Measurements from ENCODE around the gene PXMP4. TPM values are rescaled to one million over a fixed set of nuclear protein-coding genes. Genes with fewer than 3 reads are reported as not detected.

The PXMP4 gene
- total and polyA plus RNA-seq, 9 of the 15 experiments (the other 6 are each of a cell fraction or from before 2014, with no cell fraction given) = 4.8 to 29.1 (median 6.8) TPM

DNA sequence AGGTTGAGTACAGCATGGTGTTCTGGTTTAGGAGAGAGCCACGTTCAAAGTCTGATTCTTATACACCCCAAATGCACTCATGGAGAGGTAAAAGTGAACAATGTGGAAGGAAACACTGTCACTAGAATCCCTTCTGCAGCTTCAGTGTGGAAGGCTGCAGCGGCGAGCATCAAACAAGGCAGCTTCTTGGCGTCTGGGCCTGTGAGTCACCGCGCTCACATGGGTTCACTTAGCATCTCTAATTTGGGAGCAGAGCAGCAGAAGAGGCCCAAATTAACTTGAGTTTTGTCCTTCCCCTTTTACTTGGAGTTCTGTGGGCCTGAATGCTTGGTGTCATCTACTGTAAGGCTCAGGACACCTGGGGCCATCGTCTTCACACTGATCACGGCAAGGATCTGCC is 23.0 kb downstream of the PXMP4 start:
- Histone ChIP-seq H2AFZ (ENCODE audit: low read depth, low read length) (no peak overlapping the region; the same call in 1 of the 2 replicates), H3K79me2 (ENCODE audit: control insufficient read depth, insufficient read depth, low read length) (no peaks in the 10 kb centered on the region), H3K27ac (ENCODE audit: extremely low read depth, low read depth, low read length) (no peak overlapping the region), H3K4me3 (no peak overlapping the region), H3K9me3 (replicated peaks; ENCODE audit: control insufficient read depth, insufficient read depth, low read depth, low read length) (no peaks in the 10 kb centered on the region), H3K4me1 (replicated peaks in 1 of 2; ENCODE audit: control insufficient read depth in 2 of 2, insufficient read depth in 2 of 2, low read length in 2 of 2) (peaks cover 2 to 4% of the 10 kb centered on the region in 2 experiments; a peak in 3 of 5 replicates), H3K36me3 (ENCODE audit: control insufficient read depth, insufficient read depth, low read length) (no peaks in the 10 kb centered on the region), H3K4me2 (ENCODE audit: insufficient read depth, low read length) (no peak overlapping the region), H3K9me1 (ENCODE audit: control insufficient read depth, insufficient read depth, low read length) (no peaks in the 10 kb centered on the region), H3K27me3 (ENCODE audit: control insufficient read depth in 2 of 2, insufficient read depth in 2 of 2, low read length in 2 of 2) (no peaks in the 10 kb centered on the region), H4K20me1 (replicated peaks; ENCODE audit: control insufficient read depth, insufficient read depth, low read length) (no peaks in the 10 kb centered on the region), H3K9ac (ENCODE audit: insufficient read depth in 1 of 2, low read depth in 2 of 2, low read length in 2 of 2) (no peak overlapping the region)
- POLR2A ChIA-PET = interaction anchor here (0.6 to 0.9 kb wide), 2 partner anchors 17 to 22 kb away, joined by 3 read pairs; no protein-coding TSS in a partner anchor
- peak; percentile 27; the same call in 1 of the 3 replicates for ATAC-seq
- WGBS (ENCODE audit: insufficient coverage, low coverage, missing lambda C conversion rate) = 42% methylated on average over 8 of the region's 8 CpGs
- CTCF ChIA-PET (ENCODE audit: low intra/inter-chr PET ratio) = no interaction called here
- intact Hi-C loops (cut with micrococcal nuclease) (no loop called here), in situ Hi-C loops (cut with MboI) (no loop called here)
- DNase-seq (ENCODE audit: extremely low read depth in 1 of 4, low spot score in 3 of 4) = no peak
- TF ChIP-seq ZNF184 (CRISPR knock-in tag; IDR thresholded peaks at IDR 0.05) (no peak), TBP (optimal IDR thresholded peaks at IDR 0.05; ENCODE audit: low read depth, low read length) (no peak), GTF2E2 (tag; IDR thresholded peaks at IDR 0.05) (no peak), CBFA2T3 (IDR thresholded peaks at IDR 0.05) (no peak), SMAD1 (IDR thresholded peaks at IDR 0.05; ENCODE audit: low read depth, low read length, partially characterized antibody) (no peak), CHD1 (IDR thresholded peaks at IDR 0.05; ENCODE audit: low read length) (no peak), MEF2D (tag; conservative IDR thresholded peaks at IDR 0.05; ENCODE audit: low read depth) (no peak), ZZZ3 (IDR thresholded peaks at IDR 0.05) (no peak), TGIF2 (CRISPR knock-in tag; IDR thresholded peaks at IDR 0.05) (no peak), SRSF1 (IDR thresholded peaks at IDR 0.05; ENCODE audit: low read depth, low read length) (no peak), ZFPM2 (CRISPR knock-in tag; IDR thresholded peaks at IDR 0.05) (no peak), RFX1 (IDR thresholded peaks at IDR 0.05) (no peak), TEAD1 (CRISPR knock-in tag; IDR thresholded peaks at IDR 0.05) (no peak)
- TF ChIP-seq, protein P1, sequence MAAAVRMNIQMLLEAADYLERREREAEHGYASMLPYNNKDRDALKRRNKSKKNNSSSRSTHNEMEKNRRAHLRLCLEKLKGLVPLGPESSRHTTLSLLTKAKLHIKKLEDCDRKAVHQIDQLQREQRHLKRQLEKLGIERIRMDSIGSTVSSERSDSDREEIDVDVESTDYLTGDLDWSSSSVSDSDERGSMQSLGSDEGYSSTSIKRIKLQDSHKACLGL (CRISPR knock-in tag; IDR thresholded peaks at IDR 0.05; ENCODE audit: borderline replicate concordance, poor library complexity, severe bottlenecking) = no peak
- TF ChIP-seq, protein P2, sequence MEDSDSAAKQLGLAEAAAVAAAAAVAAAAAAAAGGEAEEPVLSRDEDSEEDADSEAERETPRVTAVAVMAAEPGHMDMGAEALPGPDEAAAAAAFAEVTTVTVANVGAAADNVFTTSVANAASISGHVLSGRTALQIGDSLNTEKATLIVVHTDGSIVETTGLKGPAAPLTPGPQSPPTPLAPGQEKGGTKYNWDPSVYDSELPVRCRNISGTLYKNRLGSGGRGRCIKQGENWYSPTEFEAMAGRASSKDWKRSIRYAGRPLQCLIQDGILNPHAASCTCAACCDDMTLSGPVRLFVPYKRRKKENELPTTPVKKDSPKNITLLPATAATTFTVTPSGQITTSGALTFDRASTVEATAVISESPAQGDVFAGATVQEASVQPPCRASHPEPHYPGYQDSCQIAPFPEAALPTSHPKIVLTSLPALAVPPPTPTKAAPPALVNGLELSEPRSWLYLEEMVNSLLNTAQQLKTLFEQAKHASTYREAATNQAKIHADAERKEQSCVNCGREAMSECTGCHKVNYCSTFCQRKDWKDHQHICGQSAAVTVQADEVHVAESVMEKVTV (CRISPR knock-in tag; IDR thresholded peaks at IDR 0.05) = no peak
- TF ChIP-seq, protein P3, sequence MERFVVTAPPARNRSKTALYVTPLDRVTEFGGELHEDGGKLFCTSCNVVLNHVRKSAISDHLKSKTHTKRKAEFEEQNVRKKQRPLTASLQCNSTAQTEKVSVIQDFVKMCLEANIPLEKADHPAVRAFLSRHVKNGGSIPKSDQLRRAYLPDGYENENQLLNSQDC (CRISPR knock-in tag; IDR thresholded peaks at IDR 0.05) = no peak
- FAIRE-seq = peak; percentile 67
- BruUV-seq (replicated peaks) = no TSS peak
